Skeletal muscle cell (primary cell): ENCODE results near the gene DPEP2NB.

Source experiments
- DNase-seq: peaks from one replicate; pipeline ENCODE4 v3.0.0-alpha.2; 2010; ENCODE audit warnings: low read depth
- H3K4me3 ChIP-seq: 2 replicates; pipeline ENCODE4 v1.5.1; 2011; ENCODE audit warnings: low read depth, mild to moderate bottlenecking, control low read depth, low read length, moderate library complexity

Gene DPEP2NB

GRCh38 chr16:67966549-67967182 is 49.0 kb downstream of the DPEP2NB start:
- no peak for DNase-seq
- peak overlapping the region; percentile 67 for H3K4me3 ChIP-seq

- H3K4me3 ChIP-seq: peak overlapping the region; percentile 67
- DNase-seq: no peak
Measured at GRCh38 chr16:67965668-67966548, 49.8 kb downstream of the DPEP2NB start.

- H3K4me3 ChIP-seq: no peak overlapping the region
- no peak for DNase-seq
Measured at GRCh38 chr16:67964477-67965131, 51.1 kb downstream of the DPEP2NB start.

- H3K4me3 ChIP-seq: no peak overlapping the region
- DNase-seq: no peak
Measured at GRCh38 chr16:67963662-67964321, 51.9 kb downstream of the DPEP2NB start.
